Central memory CD4-positive, alpha-beta T cell (primary cell): Measurements from ENCODE around the gene COA1.
"Not testable (repeated sequence)": the region's sequence is repeated elsewhere in the genome, so short reads cannot be mapped to it uniquely, and the experiment has no call there.

ENCODE experiments used
- DNase-seq: peaks from one replicate; pipeline ENCODE4 v3.0.0; 2022

Gene COA1

GRCh38 chr7:43758029-43758821 lies 28.9 kb upstream of the COA1 start, which contains the start of gene BLVRA:
Gene BLVRA, plus strand, starts transcription at chr7:43758680. Its CDS starts 12,479 bp downstream, at chr7:43771159.
- peak; percentile 64 for DNase-seq

- DNase-seq, result no peak
These were observed 27.9 kb upstream of the COA1 start for GRCh38 chr7:43757073-43757720.

- DNase-seq, result no peak
These were observed 27.2 kb upstream of the COA1 start for GRCh38 chr7:43756368-43757072.

- no peak for DNase-seq
These were observed 25.3 kb upstream of the COA1 start for GRCh38 chr7:43754596-43754995.

GRCh38 chr7:43753843-43754242 lies 24.5 kb upstream of the COA1 start:
- DNase-seq, result no peak

GRCh38 chr7:43753271-43753810 lies 24.0 kb upstream of the COA1 start:
- no peak for DNase-seq

- DNase-seq, result no peak
These were observed 23.1 kb upstream of the COA1 start for GRCh38 chr7:43752411-43752810.

GRCh38 chr7:43750016-43750887 lies 20.9 kb upstream of the COA1 start:
- DNase-seq, result no peak

- DNase-seq, result no peak
These were observed 20.1 kb upstream of the COA1 start for GRCh38 chr7:43749383-43749940.

GRCh38 chr7:43747328-43748105 lies 18.2 kb upstream of the COA1 start:
- DNase-seq, result no peak

- DNase-seq, result no peak
These were observed 13.4 kb upstream of the COA1 start for GRCh38 chr7:43742692-43743091.

- DNase-seq, result no peak
These were observed 8.3 kb upstream of the COA1 start for GRCh38 chr7:43737467-43738127.

GRCh38 chr7:43735802-43736603 lies 6.7 kb upstream of the COA1 start:
- no peak for DNase-seq

GRCh38 chr7:43735403-43735801 lies 6.1 kb upstream of the COA1 start:
- no peak for DNase-seq

GRCh38 chr7:43734575-43735332 lies 5.4 kb upstream of the COA1 start:
- DNase-seq, result not testable (repeated sequence)

GRCh38 chr7:43731494-43731893 lies 2.2 kb upstream of the COA1 start:
- not testable (repeated sequence) for DNase-seq

- DNase-seq, result no peak
These were observed 563 bp upstream of the COA1 start for GRCh38 chr7:43729924-43730248.

GRCh38 chr7:43727494-43727893 lies 1.8 kb downstream of the COA1 start:
- DNase-seq, result no peak

- no peak for DNase-seq
These were observed 2.3 kb downstream of the COA1 start for GRCh38 chr7:43727003-43727402.
